ENCODE data around the gene ERN2.

ERN2 gene

GRCh38 chr16:23683487-23683886, 29.5 kb downstream of the ERN2 start:
- no peak for DNase-seq

GRCh38 chr16:23682181-23682580, 30.8 kb downstream of the ERN2 start:
- no peak for DNase-seq

GRCh38 chr16:23679986-23680336, 33.1 kb downstream of the ERN2 start:
- no peak for DNase-seq

- no peak for DNase-seq
Measured at GRCh38 chr16:23679274-23679985, 33.6 kb downstream of the ERN2 start.

- DNase-seq, result peak; percentile 67
Measured at GRCh38 chr16:23678430-23679273, 34.4 kb downstream of the ERN2 start, which contains the start of gene PLK1. Gene PLK1 (plus strand): TSS chr16:23678889. CDS start chr16:23678933, 44 bp downstream.

GRCh38 chr16:23676924-23677480, 36.0 kb downstream of the ERN2 start:
- no peak for DNase-seq

- no peak for DNase-seq
Measured at GRCh38 chr16:23673971-23674614, 38.9 kb downstream of the ERN2 start.

- no peak for DNase-seq
Measured at GRCh38 chr16:23670137-23670776, 42.8 kb downstream of the ERN2 start.

- no peak for DNase-seq
Measured at GRCh38 chr16:23668873-23669272, 44.1 kb downstream of the ERN2 start.

- DNase-seq, result no peak
Measured at GRCh38 chr16:23668225-23668624, 44.8 kb downstream of the ERN2 start.

GRCh38 chr16:23667355-23667659, 45.7 kb downstream of the ERN2 start:
- no peak for DNase-seq

- DNase-seq, result no peak
Measured at GRCh38 chr16:23666571-23667354, 46.3 kb downstream of the ERN2 start.

- DNase-seq, result no peak
Measured at GRCh38 chr16:23663918-23664317, 49.1 kb downstream of the ERN2 start.

- no peak for DNase-seq
Measured at GRCh38 chr16:23651943-23652468, 61.0 kb downstream of the ERN2 start.

GRCh38 chr16:23650674-23651416, 62.2 kb downstream of the ERN2 start:
- DNase-seq, result no peak

- no peak for DNase-seq
Measured at GRCh38 chr16:23642246-23642774, 70.7 kb downstream of the ERN2 start.

GRCh38 chr16:23640931-23641765, 71.9 kb downstream of the ERN2 start, which contains the start of the genes DCTN5 and PALB2:
Gene DCTN5 (plus strand): TSS chr16:23641466. CDS start chr16:23641543, 77 bp downstream.
Gene PALB2 (minus strand): TSS chr16:23641310. CDS start chr16:23641157, 153 bp downstream.
- DNase-seq, result peak; percentile 81

- peak; percentile 32 for DNase-seq
Measured at GRCh38 chr16:23640615-23640930, 72.4 kb downstream of the ERN2 start.
